Measurements from ENCODE around the gene ZNF688.

ZNF688 gene

GRCh38 chr16:30585400-30586191 lies 14.1 kb upstream of the ZNF688 start, which contains the start of gene ZNF785:
TSS of gene ZNF785 (minus strand) at chr16:30585697. CDS start at chr16:30585611, 86 bp downstream.
- DNase-seq (ENCODE audit: low read depth, low spot score): peak; percentile 98

GRCh38 chr16:30585022-30585399 lies 13.5 kb upstream of the ZNF688 start:
- no peak for DNase-seq (ENCODE audit: low read depth, low spot score)

- no peak for DNase-seq (ENCODE audit: low read depth, low spot score)
Observed at GRCh38 chr16:30582611-30583340, 11.3 kb upstream of the ZNF688 start.

DNA sequence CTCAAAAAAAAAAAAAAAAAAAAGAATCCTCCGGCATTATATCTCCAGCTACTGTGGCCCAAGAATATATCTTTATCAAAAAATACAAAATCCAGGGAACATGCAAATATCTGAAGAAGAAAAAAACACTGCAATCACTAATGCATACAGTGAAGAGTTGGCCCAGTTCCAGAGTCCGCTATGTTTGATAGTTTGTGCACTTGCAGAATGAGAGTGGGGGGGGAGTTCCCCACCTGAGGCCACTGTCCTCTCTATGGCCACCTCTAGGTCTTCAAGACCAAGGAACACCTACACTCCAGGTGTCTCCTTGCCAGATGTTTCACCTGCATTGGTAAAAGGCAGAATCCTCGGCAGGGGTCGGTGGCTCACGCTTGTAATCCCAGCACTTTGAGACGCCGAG lies 9.9 kb upstream of the ZNF688 start:
- DNase-seq (ENCODE audit: low read depth, low spot score): no peak

DNA sequence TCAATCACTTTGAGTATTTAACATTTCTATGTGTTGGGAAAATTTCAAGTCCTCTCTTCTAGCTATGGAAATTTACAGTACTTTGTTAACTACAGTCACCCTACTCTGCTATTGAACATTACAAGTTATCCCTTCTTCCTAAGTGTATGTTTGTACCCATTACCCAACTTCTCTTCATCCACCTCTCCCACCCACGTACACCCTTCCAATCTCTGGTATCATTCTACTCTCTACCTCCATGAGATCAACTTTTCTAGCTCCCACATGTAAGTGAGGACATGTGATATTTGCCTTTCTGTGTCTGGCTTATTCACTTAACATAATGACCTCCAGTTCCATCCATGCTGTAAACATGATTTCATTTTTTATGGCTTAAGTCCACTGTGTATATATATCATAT lies 3.2 kb upstream of the ZNF688 start:
- DNase-seq (ENCODE audit: low read depth, low spot score): no peak

GRCh38 chr16:30570636-30571444 lies 674 bp downstream of the ZNF688 start:
- no peak for DNase-seq (ENCODE audit: low read depth, low spot score)

DNA sequence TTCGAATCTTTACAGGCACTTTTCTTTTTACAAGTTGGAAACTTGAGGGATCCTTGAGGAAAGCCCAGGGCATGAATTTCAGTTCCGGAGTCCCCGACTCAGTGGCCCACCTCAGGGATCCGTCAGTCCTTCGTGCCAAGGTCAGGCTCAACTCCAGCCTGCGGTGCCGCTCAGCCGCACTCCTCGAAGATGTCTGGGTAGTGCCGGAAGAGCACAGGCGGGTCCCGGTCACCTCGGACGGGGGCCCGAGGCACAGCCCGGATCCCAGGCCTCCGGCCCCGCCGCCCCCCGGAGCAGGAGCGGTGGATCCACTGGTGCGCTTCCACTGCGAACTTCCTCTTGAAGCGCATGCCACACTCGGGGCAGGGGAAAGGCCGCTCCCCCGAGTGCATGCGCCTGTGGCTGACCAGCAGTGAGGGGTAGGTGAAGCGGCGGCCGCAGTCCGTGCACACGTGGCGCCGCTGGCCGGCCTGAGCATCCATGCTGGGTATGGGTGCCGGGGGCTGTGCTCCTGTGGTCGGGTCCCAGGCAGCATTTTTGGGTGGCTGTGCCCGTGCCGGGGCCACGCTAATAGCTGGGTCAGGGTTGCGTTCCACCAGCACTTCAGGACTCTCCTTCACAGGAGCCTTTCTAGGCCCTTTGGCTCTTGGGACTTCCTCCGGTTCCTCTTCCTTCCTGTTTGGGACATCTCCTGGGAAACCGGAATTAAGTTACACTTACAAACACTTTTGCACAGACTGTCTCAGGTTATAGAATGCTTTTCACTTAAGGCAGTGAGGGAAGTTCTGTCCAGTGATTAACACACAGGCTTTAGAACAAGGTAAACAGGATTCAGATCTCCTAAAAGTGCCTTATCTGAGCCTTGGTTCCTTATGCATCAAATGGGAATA lies 1.5 kb downstream of the ZNF688 start:
- DNase-seq (ENCODE audit: low read depth, low spot score): no peak

DNA sequence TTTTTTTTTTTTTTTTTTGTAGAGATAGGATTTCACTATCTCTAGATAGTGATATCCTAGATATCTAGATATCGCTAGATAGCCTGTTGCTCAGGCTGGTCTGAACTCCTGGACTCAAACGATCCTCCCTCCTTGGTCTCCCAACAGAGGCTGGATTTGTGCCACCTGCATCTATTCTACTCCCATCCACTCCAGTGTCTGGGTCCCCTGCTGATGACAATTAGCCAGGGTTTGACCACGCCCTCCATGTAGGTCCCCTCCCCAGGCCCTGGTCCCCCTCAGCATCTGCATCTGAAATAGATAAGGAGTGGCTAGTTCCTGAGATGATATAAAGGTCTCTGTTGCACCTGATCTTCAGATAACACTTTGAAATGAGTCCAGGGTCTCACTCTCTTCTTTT lies 2.2 kb downstream of the ZNF688 start:
- no peak for DNase-seq (ENCODE audit: low read depth, low spot score)

DNA sequence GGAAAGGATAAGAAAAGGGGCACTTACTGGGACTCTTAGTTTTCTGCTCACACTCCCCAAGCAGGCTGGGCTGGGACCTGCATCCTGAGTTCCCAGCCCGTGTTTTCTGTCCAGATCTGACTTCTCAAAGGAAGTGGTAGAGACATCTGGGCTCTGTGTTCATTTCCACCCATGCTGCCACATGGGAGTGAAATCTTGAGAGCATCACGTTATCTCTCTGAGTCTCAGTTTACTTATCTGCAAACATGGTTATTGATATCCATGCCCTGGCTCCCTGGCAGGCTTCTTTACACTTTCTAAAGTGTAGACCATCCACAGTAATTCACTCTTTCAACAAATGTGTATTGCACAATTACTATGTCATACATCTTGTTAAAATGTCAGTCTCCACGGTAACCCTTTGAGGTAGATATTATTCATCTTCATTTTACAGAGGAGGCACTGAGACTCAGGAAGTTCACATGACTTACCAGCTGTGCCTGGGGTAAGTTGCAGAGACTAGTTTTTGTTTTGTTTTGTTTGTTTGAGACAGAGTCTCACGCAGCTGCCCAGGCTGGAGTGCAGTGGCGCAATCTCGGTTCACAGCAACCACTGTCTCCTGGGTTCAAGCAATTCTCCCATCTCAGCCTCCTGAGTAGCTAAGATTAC lies 3.4 kb downstream of the ZNF688 start:
- DNase-seq (ENCODE audit: low read depth, low spot score): no peak

DNA sequence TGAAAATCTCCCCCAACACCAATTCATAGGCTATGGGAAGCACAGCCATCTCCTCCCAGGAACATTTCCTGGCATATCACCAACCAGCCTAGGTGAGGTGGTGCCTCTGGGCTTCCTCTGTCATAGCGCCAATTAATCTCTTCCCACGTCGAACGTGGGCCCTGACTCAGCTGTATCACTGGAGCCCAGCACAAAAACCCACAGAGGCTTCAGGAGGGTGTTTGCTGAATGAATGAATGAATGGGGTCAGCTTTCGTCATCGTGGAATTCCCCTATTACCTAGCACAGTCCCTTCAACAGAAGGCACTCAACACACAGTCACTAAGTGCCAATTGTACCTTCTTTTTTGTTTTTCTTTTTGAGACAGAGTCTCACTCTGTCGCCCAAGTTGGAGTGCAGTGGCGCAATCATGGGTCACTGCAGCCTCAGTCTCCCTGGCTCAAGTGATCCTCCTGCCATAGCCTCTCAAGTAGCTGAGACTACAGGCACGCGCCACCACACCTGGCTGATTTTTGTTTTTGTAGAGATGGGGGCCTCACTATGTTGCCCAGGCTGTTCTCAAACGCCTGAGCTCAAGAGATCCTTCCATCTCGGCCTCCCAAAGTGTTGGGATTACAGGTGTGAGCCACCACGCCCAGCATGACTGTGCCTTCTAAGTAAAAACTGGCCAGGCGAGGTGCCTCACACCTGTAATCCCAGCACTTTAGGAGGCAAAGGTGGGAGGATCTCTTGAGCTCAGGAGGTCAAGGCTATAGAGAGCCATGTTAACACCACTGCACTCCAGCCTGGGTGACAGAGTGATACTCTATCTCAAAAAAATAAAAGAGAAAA lies 4.1 kb downstream of the ZNF688 start:
- no peak for DNase-seq (ENCODE audit: low read depth, low spot score)

- no peak for DNase-seq (ENCODE audit: low read depth, low spot score)
Observed at GRCh38 chr16:30566531-30566930, 5.0 kb downstream of the ZNF688 start.

DNA sequence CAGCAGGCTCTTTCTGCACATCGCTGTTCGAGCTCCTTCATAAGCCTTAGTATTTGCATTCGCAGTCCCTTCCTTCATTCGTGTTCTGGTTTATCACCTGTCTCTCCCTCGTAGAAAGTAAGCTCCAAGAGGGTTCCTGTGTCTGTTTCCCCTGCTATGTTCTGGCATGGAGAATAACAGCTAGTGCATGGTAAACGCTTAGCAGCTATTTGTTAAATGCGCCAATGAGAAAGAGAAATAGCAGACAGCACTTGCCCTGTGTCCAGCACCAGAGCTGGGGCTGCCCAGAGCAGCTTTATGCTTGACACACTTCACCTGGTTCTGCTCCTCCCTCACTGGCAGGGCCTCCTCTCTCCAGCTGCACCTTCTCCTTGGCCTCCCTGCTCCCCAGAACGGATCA lies 5.5 kb downstream of the ZNF688 start:
- DNase-seq (ENCODE audit: low read depth, low spot score): no peak

DNA sequence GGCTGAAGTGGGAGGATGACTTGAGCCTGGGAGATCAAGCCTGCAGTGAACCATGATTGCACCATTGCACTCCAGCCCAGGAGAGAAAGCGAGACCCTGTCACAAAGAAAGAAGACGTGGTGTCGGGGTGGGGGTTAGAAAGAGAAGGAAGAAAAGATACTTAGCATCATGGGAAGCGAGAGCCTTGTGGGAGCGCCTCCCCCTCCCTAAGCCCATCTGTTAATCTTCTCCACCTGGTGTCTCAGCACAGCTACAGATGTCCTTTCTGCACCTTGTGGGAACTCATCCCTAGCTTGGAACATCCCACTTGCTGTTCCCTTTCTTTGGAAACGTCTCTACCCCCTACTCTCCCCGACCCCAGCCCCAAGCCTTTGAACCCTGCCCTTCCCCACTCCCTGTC lies 6.0 kb downstream of the ZNF688 start:
- DNase-seq (ENCODE audit: low read depth, low spot score): no peak

- DNase-seq (ENCODE audit: low read depth, low spot score): no peak
Observed at GRCh38 chr16:30562021-30562420, 9.5 kb downstream of the ZNF688 start.

DNA sequence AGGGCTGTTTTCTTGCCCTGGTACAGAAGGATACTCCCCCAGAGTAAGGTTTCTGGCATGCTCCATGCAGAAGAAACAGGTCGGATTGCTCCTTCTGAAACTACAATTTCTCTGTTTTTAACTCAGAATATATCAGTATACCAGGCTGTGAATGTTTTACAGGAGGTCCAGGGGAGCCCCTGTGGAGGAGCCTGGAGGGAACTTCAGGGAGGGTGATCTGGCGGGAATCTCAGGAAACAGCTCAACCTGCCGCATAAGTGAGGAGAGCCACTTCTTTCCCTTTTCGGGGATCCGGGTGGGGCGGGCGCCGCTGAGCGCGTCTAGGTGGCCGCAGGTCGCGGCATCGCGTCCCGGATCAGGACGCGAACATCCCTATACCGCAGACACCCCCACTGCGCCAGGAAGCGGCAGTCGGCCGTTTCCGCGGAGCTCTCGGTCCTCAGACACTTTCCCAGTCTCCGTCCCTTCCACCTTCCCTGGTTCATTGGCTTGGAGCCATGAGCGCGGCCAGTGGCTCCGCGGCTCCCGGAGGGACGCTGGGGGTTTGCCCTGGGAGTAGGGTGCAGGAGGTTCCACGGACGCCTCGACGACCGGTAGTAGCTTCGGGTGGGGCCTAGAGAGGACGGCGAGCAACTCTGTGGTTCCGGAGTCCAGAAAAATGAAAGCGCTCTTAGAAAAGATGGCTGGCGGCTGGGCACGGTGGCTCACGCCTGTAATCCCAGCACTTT lies 10.3 kb downstream of the ZNF688 start:
- no peak for DNase-seq (ENCODE audit: low read depth, low spot score)

DNA sequence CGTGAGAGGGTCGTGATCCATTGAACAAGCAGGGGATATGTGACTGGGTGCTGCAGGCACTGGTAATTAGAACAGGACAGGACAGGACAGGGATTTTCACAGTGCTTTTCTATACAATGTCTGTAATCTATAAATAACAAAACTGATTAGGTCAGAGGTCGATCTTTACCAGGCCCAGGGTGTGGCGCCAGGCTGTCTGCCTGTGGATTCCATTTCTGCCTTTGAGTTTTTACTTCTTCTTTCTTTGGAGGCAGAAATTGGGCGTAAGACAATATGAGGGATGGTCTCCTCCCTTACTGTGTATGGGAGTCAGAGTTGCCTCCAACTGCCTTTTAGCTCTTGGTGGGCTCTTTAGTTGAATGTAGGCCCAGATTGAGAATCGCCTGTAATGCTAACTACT lies 11.8 kb downstream of the ZNF688 start:
- no peak for DNase-seq (ENCODE audit: low read depth, low spot score)

- no peak for DNase-seq (ENCODE audit: low read depth, low spot score)
Observed at GRCh38 chr16:30558789-30559377, 12.6 kb downstream of the ZNF688 start.

DNA sequence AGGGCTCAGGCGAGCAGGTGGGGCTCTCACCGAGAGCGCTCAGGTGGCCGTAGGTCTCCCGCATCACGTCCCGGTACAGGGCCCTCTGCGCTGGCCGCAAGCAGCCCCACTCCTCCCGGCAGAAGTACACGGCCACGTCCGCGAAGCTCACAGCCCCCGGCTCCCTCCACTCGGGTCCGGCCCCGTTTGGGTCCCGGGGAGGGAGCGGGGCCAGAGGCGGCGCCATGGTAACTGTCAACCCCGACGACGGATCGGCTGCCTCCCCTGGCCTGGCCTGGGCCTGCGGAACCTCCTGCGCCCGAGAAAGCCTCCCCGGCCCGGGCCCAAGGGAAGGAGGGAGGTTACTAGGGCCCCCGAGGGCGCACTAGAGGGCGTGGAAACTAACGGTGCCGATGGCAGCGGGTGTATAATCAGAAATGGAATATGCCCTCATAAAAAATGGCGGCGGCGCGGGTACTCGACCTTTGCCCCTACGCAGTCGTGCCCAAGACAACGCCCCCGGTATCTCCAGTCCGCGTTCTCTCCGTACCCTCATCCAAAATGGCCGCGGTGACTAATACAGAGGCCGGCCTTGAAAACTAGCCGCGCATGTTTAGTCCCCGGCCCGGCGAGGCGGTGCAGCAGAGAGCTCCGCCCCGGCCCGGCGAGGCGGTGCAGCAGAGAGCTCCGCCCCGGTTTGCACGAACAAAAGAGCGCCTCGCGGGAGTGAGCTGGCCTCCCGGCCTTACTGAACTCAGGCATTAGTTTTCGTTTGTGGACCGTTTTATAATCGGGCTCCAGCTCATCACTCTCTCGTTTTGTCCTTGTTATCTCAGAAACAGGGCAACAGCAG lies 13.3 kb downstream of the ZNF688 start, which contains the start of gene ZNF764:
Gene ZNF764, minus strand, starts transcription at position 418 of the 832 bp plus-strand sequence. Its CDS starts 192 bp downstream, at position 226.
- DNase-seq (ENCODE audit: low read depth, low spot score): peak; percentile 91
